ENCODE measurements around the gene POLR1E.
"Not testable (repeated sequence)": the region's sequence is repeated elsewhere in the genome, so short reads cannot be mapped to it uniquely, and the experiment has no call there.

POLR1E gene

GRCh38 chr9:37464426-37465248, 21.1 kb upstream of the POLR1E start:
- no peak for DNase-seq (ENCODE audit: low spot score)

- DNase-seq (ENCODE audit: low spot score) = peak; percentile 99
Observed at GRCh38 chr9:37465249-37466036, 20.3 kb upstream of the POLR1E start, which contains the start of gene ZBTB5. TSS of gene ZBTB5 (minus strand) at chr9:37465450. CDS start at chr9:37442551, 22,899 bp downstream.

GRCh38 chr9:37466037-37466709, 19.6 kb upstream of the POLR1E start:
- DNase-seq (ENCODE audit: low spot score) = peak; percentile 89

DNA sequence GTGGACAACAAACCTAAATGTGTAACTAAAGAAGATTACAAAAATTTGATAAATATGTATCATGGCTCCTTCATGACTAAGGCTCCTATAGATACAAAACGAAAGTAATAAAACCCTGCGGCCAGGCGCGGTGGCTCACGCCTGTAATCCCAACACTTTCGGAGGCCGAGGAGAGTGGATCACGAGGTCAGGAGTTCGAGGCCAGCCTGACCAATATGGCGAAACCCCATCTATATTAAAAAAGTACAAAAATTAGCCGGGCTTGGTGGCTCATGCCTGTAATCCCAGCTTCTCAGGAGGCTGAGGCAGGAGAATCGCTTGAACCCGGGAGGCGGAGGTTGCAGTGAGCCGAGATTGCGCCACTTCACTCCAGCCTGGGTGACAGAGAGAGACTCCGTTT, 18.2 kb upstream of the POLR1E start:
- DNase-seq (ENCODE audit: low spot score) = not testable (repeated sequence)

- no peak for DNase-seq (ENCODE audit: low spot score)
Observed at GRCh38 chr9:37468620-37469019, 17.1 kb upstream of the POLR1E start.

DNA sequence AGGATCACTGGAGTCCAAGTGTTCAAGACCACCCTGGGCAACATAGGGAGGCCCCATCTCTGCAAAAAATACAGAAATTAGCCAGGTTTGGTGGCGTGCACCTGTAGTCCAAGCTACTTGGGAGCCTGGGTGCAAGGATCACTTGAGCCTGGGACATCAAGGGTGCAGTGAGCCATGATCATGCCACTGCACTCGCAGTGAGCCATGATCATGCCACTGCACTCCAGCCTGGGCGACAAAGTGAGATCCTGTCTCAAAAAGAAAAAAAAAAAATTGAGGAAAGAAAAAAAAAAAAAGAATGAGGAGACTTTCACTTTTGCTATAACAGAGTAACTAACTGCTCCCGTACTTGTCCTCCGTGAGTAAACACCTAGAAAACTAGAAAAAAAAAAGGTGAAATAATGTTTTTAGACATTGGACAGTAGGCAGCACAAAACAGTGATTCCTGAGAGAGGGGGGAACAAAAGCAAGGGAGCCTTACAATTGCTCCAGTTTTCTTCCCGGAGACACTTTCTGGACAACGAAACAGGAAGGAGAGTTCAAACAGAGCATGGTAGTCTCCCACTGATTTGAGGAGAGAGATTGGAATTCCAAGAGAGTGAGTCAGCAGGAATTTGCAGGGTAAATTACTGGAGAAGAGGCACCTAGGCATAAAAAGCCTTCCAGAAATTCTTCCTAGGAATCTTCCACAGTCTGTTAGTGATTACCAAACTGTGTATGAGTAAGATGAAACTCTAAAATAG, 13.6 kb upstream of the POLR1E start:
- no peak for DNase-seq (ENCODE audit: low spot score)

DNA sequence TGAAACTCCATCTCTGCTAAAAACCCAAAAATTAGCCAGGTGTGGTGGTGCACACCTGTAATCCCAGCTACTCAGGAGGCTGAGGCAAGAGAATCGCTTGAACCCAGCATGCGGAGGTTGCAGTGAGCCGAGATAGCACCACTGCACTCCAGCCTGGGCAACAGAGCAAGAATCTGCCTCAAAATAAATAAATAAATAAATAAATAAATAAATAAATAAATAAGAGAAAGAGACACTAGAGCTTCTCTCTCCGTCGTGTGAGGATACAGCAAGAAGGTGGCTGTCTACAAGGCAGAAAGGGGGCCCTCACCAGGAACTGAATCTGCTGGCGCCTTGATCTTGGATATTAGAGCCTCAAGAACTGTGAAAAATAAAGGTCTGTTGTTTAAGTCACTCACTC, 11.8 kb upstream of the POLR1E start:
- not testable (repeated sequence) for DNase-seq (ENCODE audit: low spot score)

GRCh38 chr9:37474438-37474837, 11.3 kb upstream of the POLR1E start:
- no peak for DNase-seq (ENCODE audit: low spot score)

DNA sequence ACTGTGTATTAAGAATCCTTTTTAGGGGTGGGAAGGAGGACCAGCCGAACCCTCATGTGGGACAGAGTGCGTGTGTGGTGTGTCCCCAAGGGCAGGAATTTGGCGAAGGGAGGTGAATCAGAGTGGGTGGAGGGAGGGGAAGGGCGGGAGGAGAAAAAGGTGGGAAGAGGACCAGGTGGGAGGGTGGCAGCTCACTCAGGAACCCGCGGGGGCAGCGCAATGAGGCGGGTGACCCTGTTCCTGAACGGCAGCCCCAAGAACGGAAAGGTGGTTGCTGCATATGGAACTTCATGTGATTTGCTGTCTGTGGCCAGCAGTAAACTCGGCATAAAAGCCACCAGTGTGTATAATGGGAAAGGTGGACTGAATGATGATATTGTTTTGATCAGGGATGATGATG, 8.8 kb upstream of the POLR1E start:
- no peak for DNase-seq (ENCODE audit: low spot score)

- DNase-seq (ENCODE audit: low spot score) = not testable (repeated sequence)
Observed at GRCh38 chr9:37477443-37477842, 8.3 kb upstream of the POLR1E start.

- DNase-seq (ENCODE audit: low spot score) = not testable (repeated sequence)
Observed at GRCh38 chr9:37477987-37478619, 7.6 kb upstream of the POLR1E start.

DNA sequence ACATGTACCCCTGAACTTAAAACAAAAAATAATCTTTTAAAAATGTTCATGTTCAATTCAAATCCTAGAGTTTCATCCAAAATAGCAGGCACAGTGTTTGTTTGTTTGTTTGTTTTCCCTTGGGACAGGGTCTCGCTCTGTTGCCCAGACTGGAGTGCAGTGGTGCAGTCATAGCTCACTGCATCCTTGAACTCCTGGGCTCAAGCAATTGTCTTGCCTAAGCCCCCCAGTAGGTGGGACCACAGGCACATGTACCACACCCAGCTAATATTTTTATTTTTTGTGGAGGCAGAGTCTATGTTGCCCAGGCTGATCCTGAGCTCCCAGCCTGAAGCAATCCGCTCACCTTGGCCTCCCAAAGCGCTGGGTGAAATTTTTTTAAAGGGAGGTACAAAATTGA, 5.0 kb upstream of the POLR1E start:
- DNase-seq (ENCODE audit: low spot score) = no peak

GRCh38 chr9:37486256-37486615, 488 bp downstream of the POLR1E start:
- DNase-seq (ENCODE audit: low spot score) = no peak

GRCh38 chr9:37486616-37487548, 1.1 kb downstream of the POLR1E start:
- no peak for DNase-seq (ENCODE audit: low spot score)

GRCh38 chr9:37491939-37492338, 6.2 kb downstream of the POLR1E start:
- no peak for DNase-seq (ENCODE audit: low spot score)

GRCh38 chr9:37495571-37495970, 9.8 kb downstream of the POLR1E start:
- DNase-seq (ENCODE audit: low spot score) = no peak

DNA sequence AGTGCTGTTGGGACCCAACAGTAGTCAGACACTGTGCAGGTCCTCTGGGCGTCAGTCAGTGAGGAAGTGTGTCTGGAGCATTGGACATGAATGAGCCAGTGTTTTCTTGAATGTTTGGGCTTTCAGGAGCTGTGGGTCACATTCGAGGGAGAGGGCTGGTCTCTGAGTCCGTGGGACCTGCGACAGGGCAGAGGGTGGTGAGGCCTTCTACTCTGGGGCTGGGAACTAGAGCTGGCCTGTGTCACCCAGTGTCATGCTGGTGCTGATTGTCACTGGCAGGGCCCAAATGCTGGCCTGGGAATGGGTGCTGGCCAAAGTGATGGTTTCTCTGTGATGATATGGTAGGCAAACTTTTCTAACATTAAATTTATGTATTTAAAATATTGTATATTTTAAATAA, 10.3 kb downstream of the POLR1E start:
- DNase-seq (ENCODE audit: low spot score) = no peak

DNA sequence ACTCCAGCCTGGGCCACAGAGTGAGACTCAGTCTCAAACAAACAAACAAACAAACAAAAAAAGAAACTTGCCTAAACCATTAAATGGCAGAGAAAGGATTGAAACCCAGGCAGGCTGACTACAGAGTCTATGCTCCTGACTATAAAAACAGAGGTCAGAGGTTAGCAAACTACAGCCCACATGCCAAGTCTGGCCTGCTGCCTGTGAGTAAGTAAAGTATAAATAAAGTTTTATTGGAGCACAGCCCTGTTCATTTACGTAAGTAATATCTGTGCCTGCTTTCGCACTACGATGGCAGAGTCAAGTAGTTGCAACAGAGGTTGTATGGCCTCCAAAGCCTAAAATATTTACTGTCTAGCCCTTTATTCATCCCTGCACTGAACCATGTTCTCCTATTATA, 11.6 kb downstream of the POLR1E start:
- DNase-seq (ENCODE audit: low spot score) = no peak

- DNase-seq (ENCODE audit: low spot score) = no peak
Observed at GRCh38 chr9:37498457-37498856, 12.7 kb downstream of the POLR1E start.

- DNase-seq (ENCODE audit: low spot score) = no peak
Observed at GRCh38 chr9:37499297-37499696, 13.5 kb downstream of the POLR1E start.
